Prostate gland (tissue), 2 donors: Measurements from ENCODE around the gene FAM43A. TPM values are rescaled to one million over a fixed set of nuclear protein-coding genes. Genes with fewer than 3 reads are reported as not detected.

Experiments used
- DNase-seq: peaks from one replicate; pipeline ENCODE4 v3.0.0-alpha.2; 2019; ENCODE audit warnings: low spot score
- H3K27ac ChIP-seq, 2 donors: fragments of 200-600 bp; sonication (generic); 2 replicates each; pipeline ENCODE4 v1.5.1; 2017 to 2019
- H3K27me3 ChIP-seq: fragments of 200-600 bp; sonication (generic); replicated peaks from 2 replicates; pipeline ENCODE4 v1.5.1; 2019; ENCODE audit not compliant: insufficient read depth
- H3K36me3 ChIP-seq, 2 donors: fragments of 200-600 bp; sonication (generic); 1 replicate in 1 of 2; 2 replicates in 1 of 2; pipeline versions ENCODE4 v1.5.1 to v1.8.1; 2017 to 2019
- H3K4me1 ChIP-seq: fragments of 200-600 bp; sonication (generic); replicated peaks from 2 replicates; pipeline ENCODE4 v1.5.1; 2019
- H3K4me3 ChIP-seq, 2 donors: fragments of 200-600 bp; sonication (generic); 2 replicates each; pipeline ENCODE4 v1.5.1; 2017 to 2019
- H3K9me3 ChIP-seq: fragments of 200-600 bp; sonication (generic); 2 replicates; pipeline ENCODE4 v1.5.1; 2017
- POLR2A ChIP-seq: fragments of 450-650 bp; IDR thresholded peaks from one replicate; pipeline ENCODE4 v1.6.1; 2016; ENCODE audit warnings: antibody characterized with exemption, mild to moderate bottlenecking
- POLR2AphosphoS5 ChIP-seq: sonication (generic); formaldehyde crosslinking; IDR thresholded peaks from one replicate; pipeline ENCODE4 v1.6.1; 2017; ENCODE audit warnings: antibody characterized with exemption
- WGBS: methylation state at CpG from one replicate; pipeline ENCODE4 v1.1.5; 2018; 5-methylcytosine and 5-hydroxymethylcytosine counted together
- intact Hi-C: fragments of 100-400 bp; cut with DNase I; formaldehyde crosslinking; loops from one replicate; pipeline ENCODE4 v1.14.2; 2022
- total RNA-seq, 2 donors: library from RNA; depleted of rRNA; stranded (reverse); fragments of >200 nt; gene quantifications; one replicate each; pipeline ENCODE4 v1.1.0, GENCODE V29; 2016
- TF ChIP-seq, protein P1 (sequence below), 4 experiments: fragments of 200-600 bp in 2 of 4; fragments of 450-650 bp in 2 of 4; sonication (generic) in 2 of 4; IDR thresholded peaks; 1 replicate in 3 of 4; 2 replicates in 1 of 4; pipeline ENCODE4 v1.5.1; 2016 to 2019; ENCODE audit warnings: antibody characterized with exemption in 4 of 4, mild to moderate bottlenecking in 2 of 4, moderate library complexity in 2 of 4

The FAM43A gene
- total RNA-seq, 2 donors from 2014 or later, result 39.6 to 93.6 TPM

- 22% methylated on average over 4 of the region's 4 CpGs for WGBS
- H3K36me3 ChIP-seq, result no peaks in the 10 kb centered on the region
- no peaks in the 10 kb centered on the region for H3K27me3 ChIP-seq
- intact Hi-C loops, result loop anchor here (2.0 to 10.0 kb wide), 3 partner anchors 425 to 763 kb away; partner anchors contain the start of gene ACAP2
- TF ChIP-seq, protein P1, sequence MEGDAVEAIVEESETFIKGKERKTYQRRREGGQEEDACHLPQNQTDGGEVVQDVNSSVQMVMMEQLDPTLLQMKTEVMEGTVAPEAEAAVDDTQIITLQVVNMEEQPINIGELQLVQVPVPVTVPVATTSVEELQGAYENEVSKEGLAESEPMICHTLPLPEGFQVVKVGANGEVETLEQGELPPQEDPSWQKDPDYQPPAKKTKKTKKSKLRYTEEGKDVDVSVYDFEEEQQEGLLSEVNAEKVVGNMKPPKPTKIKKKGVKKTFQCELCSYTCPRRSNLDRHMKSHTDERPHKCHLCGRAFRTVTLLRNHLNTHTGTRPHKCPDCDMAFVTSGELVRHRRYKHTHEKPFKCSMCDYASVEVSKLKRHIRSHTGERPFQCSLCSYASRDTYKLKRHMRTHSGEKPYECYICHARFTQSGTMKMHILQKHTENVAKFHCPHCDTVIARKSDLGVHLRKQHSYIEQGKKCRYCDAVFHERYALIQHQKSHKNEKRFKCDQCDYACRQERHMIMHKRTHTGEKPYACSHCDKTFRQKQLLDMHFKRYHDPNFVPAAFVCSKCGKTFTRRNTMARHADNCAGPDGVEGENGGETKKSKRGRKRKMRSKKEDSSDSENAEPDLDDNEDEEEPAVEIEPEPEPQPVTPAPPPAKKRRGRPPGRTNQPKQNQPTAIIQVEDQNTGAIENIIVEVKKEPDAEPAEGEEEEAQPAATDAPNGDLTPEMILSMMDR (IDR thresholded peaks at IDR 0.05), result no peak
- H3K27ac ChIP-seq, result peak overlapping the region; percentile 52 to 56
- H3K4me1 ChIP-seq, result peaks cover 3% of the 10 kb centered on the region
- H3K4me3 ChIP-seq, result no peak overlapping the region
- DNase-seq, result no peak
- no peaks in the 10 kb centered on the region for H3K9me3 ChIP-seq
Measured at GRCh38 chr3:194682189-194682693, 3.4 kb upstream of the FAM43A start.

DNA sequence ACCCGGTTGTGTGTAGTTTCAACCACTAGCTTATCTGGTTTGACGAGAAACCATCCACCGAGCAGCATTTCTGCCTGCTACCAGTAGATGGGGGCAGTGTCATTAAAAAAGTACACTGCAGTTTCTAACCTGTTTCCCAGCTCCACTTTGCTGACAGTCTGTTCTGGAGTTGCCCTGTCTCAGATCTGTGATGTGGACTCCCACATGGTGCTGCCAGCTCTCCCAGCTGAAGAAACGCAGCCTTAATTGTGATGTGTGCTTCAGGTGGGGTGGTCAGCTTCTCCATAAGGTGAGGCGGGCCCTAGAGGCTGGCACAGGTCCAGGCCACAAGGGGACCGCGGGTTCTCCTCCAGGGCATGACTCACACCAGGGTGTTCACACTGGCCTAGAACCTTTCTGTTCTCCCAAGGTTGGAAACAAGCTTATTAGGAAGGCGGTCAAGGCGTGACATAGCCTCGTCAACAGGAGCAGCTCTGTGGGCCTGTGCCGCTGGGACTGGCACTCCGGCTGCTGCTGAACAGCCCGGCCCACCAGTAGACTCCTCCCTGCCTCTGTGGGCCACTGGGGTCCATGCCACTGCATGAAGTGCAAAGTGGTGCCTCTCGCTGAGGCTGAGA is 2.9 kb upstream of the FAM43A start:
- TF ChIP-seq POLR2AphosphoS5 (peak; percentile 93), POLR2A (no peak)
- TF ChIP-seq, protein P1 (IDR thresholded peaks at IDR 0.05), result peak; percentile 78 to 99 (median 91)
- Histone ChIP-seq H3K27me3 (no peaks in the 10 kb centered on the region), H3K4me1 (peaks cover 3% of the 10 kb centered on the region), H3K36me3 (no peaks in the 10 kb centered on the region), H3K4me3 (no peak overlapping the region), H3K27ac (peak overlapping the region; percentile 52 to 56), H3K9me3 (no peaks in the 10 kb centered on the region)
- intact Hi-C loops, result loop anchor here (2.0 to 10.0 kb wide), 3 partner anchors 424 to 762 kb away; partner anchors contain the start of gene ACAP2
- WGBS, result 40% methylated on average over 13 of the region's 14 CpGs
- DNase-seq, result peak; percentile 88

DNA sequence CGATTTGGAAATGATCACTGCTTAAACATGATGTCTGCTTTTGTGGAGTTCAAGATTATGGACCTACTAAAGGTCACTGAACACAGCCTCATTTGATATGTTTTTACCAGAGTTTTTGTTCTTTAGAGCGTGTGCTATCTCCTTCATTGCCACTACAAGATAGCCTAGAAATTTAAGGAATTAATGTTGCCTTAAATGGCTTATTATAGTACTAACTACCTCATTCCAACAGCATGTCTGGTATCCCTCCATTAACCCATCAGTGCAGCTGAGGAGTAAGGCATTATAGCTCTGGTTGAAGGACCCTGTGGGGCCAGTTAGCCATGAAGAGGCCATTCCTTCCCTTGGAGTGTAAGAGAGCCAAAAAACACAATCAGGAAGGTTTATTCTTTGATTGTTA is 2.3 kb upstream of the FAM43A start:
- TF ChIP-seq POLR2AphosphoS5 (no peak), POLR2A (no peak)
- TF ChIP-seq, protein P1 (IDR thresholded peaks at IDR 0.05), result no peak
- no peaks in the 10 kb centered on the region for H3K9me3 ChIP-seq
- no peak overlapping the region for H3K4me3 ChIP-seq
- no peaks in the 10 kb centered on the region for H3K36me3 ChIP-seq
- intact Hi-C loops, result loop anchor here (2.0 to 10.0 kb wide), 3 partner anchors 424 to 761 kb away; partner anchors contain the start of gene ACAP2
- WGBS, result 91% methylated on average over 2 of the region's 2 CpGs
- no peak for DNase-seq
- peaks cover 3% of the 10 kb centered on the region for H3K4me1 ChIP-seq
- peak overlapping the region in 1 of 2 donors; percentile 52 for H3K27ac ChIP-seq
- H3K27me3 ChIP-seq, result no peaks in the 10 kb centered on the region

GRCh38 chr3:194685065-194685717 is 492 bp upstream of the FAM43A start:
- DNase-seq, result no peak
- TF ChIP-seq, protein P1 (IDR thresholded peaks at IDR 0.05), result no peak
- TF ChIP-seq POLR2A (no peak), POLR2AphosphoS5 (no peak)
- intact Hi-C loops, result loop anchor here (5.0 to 10.0 kb wide), 4 partner anchors 87 to 842 kb away; partner anchors contain the start of gene ACAP2
- 50% methylated on average over 13 of the region's 13 CpGs for WGBS
- Histone ChIP-seq H3K4me1 (peaks cover 3% of the 10 kb centered on the region), H3K36me3 (no peaks in the 10 kb centered on the region), H3K4me3 (peak overlapping the region; percentile 64 to 78), H3K9me3 (no peaks in the 10 kb centered on the region), H3K27me3 (no peaks in the 10 kb centered on the region), H3K27ac (peak overlapping the region; percentile 66 to 70)
